ENCODE data around the gene PTPN23.
A peak's percentile ranks its signal among the peaks of the same experiment; 100 is the strongest.
"Not testable (repeated sequence)": the region's sequence is repeated elsewhere in the genome, so short reads cannot be mapped to it uniquely, and the experiment has no call there.

The PTPN23 gene, protein sequence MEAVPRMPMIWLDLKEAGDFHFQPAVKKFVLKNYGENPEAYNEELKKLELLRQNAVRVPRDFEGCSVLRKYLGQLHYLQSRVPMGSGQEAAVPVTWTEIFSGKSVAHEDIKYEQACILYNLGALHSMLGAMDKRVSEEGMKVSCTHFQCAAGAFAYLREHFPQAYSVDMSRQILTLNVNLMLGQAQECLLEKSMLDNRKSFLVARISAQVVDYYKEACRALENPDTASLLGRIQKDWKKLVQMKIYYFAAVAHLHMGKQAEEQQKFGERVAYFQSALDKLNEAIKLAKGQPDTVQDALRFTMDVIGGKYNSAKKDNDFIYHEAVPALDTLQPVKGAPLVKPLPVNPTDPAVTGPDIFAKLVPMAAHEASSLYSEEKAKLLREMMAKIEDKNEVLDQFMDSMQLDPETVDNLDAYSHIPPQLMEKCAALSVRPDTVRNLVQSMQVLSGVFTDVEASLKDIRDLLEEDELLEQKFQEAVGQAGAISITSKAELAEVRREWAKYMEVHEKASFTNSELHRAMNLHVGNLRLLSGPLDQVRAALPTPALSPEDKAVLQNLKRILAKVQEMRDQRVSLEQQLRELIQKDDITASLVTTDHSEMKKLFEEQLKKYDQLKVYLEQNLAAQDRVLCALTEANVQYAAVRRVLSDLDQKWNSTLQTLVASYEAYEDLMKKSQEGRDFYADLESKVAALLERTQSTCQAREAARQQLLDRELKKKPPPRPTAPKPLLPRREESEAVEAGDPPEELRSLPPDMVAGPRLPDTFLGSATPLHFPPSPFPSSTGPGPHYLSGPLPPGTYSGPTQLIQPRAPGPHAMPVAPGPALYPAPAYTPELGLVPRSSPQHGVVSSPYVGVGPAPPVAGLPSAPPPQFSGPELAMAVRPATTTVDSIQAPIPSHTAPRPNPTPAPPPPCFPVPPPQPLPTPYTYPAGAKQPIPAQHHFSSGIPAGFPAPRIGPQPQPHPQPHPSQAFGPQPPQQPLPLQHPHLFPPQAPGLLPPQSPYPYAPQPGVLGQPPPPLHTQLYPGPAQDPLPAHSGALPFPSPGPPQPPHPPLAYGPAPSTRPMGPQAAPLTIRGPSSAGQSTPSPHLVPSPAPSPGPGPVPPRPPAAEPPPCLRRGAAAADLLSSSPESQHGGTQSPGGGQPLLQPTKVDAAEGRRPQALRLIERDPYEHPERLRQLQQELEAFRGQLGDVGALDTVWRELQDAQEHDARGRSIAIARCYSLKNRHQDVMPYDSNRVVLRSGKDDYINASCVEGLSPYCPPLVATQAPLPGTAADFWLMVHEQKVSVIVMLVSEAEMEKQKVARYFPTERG (N-terminal part only)

GRCh38 chr3:47380601-47381316 is at the start of gene PTPN23:
Gene PTPN23 (plus strand): TSS chr3:47381021. CDS start chr3:47381097, 76 bp downstream.
- DNase-seq (ENCODE audit: low read depth in 3 of 3) = peak; percentile 96 to 97 (median 97)

- DNase-seq (ENCODE audit: low read depth in 3 of 3) = no peak
These were observed 46.9 kb upstream of the PTPN23 start for GRCh38 chr3:47333907-47334306.

- no peak for DNase-seq (ENCODE audit: low read depth in 3 of 3)
These were observed 43.2 kb upstream of the PTPN23 start for GRCh38 chr3:47337656-47338055.

DNA sequence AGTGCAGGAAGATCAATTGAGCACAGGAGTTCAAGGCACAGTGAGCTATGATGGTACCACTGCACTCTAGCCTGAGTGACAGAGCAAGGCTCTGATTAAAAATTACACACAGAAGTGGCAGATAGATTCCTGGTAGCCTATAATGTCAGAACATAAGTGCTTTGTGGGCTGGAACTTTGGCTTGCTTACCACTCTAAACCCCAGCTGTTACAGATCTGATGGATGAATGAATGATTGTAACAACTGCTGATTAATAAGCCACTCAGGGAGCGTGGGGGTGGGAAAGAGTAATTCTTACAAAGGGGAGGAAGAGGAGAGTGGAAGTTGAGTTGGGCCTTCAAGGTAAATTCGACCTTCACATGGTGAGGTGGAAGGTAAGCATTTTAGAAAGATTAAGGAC is 40.9 kb upstream of the PTPN23 start:
- no peak for DNase-seq (ENCODE audit: low read depth in 3 of 3)

GRCh38 chr3:47340866-47341265 is 40.0 kb upstream of the PTPN23 start:
- DNase-seq (ENCODE audit: low read depth in 3 of 3) = no peak

- no peak for DNase-seq (ENCODE audit: low read depth in 3 of 3)
These were observed 38.7 kb upstream of the PTPN23 start for GRCh38 chr3:47342151-47342550.

- no peak for DNase-seq (ENCODE audit: low read depth in 3 of 3)
These were observed 38.0 kb upstream of the PTPN23 start for GRCh38 chr3:47342812-47343211.

DNA sequence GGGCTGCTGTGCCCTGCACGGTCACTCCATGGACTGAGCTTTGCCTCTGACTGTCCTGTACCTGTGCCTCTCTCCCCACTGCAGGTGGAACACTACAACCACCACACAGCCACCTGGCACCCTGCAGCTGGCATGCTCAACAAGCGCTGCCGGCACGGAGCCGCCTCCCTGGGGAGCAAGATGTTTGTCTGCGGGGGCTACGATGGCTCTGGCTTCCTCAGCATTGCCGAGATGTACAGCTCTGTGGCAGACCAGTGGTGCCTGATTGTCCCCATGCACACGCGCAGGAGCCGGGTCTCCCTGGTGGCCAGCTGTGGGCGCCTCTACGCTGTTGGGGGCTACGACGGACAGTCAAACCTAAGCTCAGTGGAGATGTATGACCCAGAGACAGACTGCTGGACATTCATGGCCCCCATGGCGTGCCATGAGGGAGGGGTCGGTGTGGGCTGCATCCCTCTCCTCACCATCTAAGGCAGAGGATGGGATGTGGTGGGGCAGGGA is 37.3 kb upstream of the PTPN23 start:
- DNase-seq (ENCODE audit: low read depth in 3 of 3) = no peak

- no peak for DNase-seq (ENCODE audit: low read depth in 3 of 3)
These were observed 35.9 kb upstream of the PTPN23 start for GRCh38 chr3:47344971-47345370.

DNA sequence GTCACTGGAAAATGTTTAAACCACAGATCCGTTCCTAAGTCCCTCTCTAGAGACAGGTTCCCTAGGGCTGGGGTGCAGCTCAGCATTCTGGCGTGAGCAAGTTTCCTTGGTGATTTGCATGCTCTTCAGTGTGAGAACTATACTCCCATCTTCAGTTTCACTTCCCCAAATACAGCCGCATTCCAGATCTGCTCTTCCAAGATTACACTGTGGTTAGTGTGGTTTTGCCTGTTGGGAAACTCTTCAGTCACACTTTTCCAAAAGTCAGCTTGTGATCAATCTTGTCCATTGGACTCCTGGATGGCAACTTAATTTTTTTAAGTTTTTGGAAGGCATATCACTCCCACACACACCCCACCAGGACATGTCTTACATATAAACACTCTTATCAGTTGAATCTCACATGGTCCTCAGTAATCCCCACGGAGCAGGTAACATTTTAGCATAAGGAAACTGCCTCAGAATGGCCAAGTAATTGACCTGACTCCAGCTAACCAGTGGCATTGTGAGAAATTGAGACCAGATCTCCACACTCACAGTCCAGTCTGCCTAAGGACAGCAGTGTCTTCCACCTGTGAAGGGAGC is 33.5 kb upstream of the PTPN23 start:
- no peak for DNase-seq (ENCODE audit: low read depth in 3 of 3)

DNA sequence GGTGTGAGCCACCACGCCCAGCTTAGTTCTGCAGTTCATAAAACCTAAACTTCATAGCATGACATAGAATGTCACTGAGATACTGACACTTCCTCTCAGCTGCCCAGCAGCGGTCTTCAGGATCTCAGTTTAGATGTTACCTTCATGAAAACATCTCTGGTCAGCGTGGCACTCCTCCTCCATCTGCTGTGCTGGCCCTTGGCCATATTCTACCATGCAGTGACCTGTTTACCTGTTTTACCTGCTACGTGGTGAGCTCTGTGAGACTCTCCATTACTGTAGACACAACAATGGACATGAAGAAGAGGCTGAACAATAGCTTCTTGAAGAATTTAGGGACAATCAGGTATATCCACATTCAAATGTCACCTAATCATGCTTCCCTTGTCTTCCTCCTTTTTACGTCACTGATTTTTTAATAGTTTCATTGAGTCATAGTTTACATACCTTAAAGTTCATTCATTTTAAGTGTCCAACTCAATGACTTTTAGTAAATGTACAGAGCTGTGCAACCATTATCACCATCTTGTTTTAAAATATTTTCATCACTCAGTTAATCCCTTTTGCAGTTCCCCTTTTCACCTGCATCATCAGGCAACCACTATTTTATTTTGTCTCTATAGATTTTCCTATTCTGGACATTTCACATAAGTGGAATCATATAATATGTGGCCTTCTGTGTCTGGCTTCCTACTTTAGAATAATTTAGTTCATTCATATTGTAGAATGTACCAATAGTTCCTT is 32.2 kb upstream of the PTPN23 start:
- DNase-seq (ENCODE audit: low read depth in 3 of 3) = no peak

DNA sequence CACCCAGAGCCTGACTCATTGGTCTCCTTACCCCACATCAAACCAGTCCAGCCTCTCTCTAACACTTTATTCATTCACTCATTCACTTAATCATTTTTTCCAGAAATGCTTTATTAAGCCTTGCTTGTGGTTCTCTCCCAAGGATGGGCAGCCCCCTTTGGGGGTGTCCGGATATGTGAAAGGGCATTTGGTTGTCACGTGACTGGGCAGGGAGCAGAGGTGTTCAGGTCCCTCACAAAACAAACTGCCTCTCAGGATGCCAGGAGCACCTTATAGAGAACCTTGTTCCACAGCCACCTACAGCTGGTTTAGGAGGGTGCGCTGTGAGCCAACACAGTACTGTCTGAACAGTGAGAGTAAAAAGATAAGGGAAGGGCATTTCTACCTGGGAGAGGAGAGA is 25.8 kb upstream of the PTPN23 start:
- no peak for DNase-seq (ENCODE audit: low read depth in 3 of 3)

GRCh38 chr3:47356201-47356600 is 24.6 kb upstream of the PTPN23 start:
- no peak for DNase-seq (ENCODE audit: low read depth in 3 of 3)

GRCh38 chr3:47359323-47359722 is 21.5 kb upstream of the PTPN23 start:
- DNase-seq (ENCODE audit: low read depth in 3 of 3) = no peak

DNA sequence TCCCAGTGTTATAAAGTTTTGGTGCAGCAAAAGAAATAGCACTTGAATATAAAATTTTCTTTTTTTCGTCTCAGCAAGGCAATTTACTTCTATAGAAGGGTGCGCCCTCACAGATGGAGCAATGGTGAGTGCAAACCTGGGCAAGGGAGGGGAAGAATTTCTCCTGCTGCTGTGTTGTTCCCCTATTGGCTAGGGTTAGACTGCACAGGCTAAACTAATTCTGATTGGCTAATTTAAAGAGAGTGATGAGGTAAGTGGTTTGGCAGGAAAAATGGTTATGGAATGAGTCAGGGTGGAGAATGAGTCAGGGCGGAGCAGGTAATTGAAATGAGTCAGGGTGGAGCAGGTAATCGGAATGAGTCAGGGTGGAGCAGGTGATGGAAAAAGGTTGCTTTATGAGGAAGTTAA is 20.7 kb upstream of the PTPN23 start:
- not testable (repeated sequence) for DNase-seq (ENCODE audit: low read depth in 3 of 3)

GRCh38 chr3:47362701-47363100 is 18.1 kb upstream of the PTPN23 start:
- DNase-seq (ENCODE audit: low read depth in 3 of 3) = no peak

DNA sequence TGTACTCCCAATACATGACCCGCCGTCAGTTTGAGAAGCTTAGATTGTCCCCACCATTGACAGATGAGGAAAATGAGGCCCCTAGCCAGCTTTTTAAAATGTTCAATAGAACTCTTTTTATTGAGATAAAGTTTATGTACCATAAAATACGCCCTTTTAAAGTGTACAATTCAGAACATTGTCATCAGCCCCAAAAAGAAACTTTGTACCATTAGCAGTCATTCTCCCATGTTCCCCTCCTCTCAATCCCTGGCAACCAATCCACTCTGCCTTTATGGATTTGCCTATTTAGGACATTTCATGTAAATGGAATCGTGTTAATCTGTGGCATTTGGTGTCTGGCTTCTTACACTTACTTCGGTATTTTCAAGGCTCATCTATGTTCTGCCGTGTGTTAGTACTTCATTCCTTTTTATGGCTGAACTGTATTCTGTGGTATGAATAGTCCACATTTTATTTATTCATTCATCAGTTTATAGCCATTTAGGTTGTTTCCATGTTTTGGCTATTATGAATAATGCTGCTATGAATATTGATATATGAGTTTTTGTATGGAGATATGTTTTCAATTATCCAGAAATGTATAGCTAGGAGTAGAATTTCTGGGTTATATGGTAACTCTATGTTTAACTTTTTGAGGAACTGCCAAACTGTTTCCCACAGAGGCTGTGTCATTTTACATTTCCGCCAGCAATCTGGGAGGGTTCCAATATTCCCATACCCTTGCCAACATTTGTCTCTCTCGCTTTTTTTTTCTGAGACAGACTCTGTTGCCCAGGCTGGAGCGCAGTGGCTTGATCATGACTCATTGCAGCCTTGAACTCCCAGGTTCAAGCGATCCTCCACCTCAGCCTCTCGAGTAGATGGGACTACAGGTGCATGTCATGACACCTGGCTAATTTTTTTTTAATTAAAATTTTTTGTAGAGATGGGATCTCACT is 15.3 kb upstream of the PTPN23 start:
- no peak for DNase-seq (ENCODE audit: low read depth in 3 of 3)

DNA sequence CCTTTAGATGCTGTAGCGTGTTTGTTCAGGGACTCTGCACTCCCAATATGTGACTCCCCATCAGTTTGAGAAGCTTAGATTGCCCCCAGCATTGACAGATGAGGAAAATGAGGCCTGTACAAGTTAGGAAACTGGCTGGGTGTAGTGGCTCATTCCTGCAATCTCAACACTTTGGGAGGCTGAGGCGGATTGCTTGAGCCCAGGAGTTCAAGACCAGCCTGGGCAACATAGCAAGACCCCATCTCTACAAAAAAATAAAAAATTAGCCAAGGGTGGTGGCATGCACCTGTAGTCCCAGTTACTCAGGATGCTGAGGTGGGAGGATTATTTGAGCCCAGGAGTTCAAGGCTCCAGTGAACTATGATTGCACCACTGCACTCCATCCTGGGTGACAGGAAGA is 14.0 kb upstream of the PTPN23 start:
- no peak for DNase-seq (ENCODE audit: low read depth in 3 of 3)

- DNase-seq (ENCODE audit: low read depth in 3 of 3) = no peak
These were observed 13.2 kb upstream of the PTPN23 start for GRCh38 chr3:47367631-47368030.
